ENCODE measurements around the gene QRICH1.

Gene QRICH1

DNA sequence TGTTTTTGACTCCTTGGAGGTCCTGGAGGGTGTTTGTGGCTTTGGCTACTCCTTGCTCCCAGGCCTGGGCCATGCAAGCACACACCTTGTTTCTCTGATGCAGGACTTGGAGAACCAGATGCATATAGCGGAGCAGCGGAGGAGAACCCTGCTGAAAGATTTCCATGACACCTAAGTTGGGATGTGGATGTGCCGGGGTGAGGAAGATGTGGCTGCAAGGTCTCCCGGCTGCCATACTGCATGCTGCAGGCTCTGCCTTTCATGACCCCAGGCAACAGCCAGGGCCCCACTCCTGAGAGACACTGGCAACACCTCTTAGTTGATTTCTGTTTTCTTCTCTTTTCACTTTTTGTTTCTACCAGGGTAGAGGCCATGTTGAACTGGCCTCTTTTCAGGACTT, 110.8 kb downstream of the QRICH1 start:
- DNase-seq (ENCODE audit: extremely low read depth, low read depth) = no peak
- no peak overlapping the region for H3K4me3 ChIP-seq (replicated peaks; ENCODE audit: low read depth, low read length)
- TF ChIP-seq, protein P1, sequence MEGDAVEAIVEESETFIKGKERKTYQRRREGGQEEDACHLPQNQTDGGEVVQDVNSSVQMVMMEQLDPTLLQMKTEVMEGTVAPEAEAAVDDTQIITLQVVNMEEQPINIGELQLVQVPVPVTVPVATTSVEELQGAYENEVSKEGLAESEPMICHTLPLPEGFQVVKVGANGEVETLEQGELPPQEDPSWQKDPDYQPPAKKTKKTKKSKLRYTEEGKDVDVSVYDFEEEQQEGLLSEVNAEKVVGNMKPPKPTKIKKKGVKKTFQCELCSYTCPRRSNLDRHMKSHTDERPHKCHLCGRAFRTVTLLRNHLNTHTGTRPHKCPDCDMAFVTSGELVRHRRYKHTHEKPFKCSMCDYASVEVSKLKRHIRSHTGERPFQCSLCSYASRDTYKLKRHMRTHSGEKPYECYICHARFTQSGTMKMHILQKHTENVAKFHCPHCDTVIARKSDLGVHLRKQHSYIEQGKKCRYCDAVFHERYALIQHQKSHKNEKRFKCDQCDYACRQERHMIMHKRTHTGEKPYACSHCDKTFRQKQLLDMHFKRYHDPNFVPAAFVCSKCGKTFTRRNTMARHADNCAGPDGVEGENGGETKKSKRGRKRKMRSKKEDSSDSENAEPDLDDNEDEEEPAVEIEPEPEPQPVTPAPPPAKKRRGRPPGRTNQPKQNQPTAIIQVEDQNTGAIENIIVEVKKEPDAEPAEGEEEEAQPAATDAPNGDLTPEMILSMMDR (IDR thresholded peaks at IDR 0.05; ENCODE audit: low read depth, low read length, missing control alignments) = no peak

DNA sequence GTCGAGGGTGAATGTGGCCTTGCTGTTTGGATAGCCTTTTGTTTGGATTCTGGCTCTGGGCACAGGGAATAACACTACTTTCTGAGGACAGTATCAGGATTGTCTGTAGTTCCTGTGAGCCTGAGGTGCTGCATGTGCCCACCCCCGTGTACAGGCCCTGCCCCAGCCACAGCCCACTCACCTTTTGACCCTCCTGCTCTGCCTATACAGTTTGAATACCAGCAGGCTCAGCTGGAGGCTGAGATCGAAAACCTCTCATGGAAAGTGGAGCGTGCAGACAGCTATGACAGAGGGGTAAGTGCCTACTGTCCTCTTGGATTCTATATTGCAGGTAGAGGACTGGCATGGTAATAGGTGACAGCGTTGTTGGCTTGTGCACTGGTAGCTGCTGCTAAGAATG, 111.2 kb downstream of the QRICH1 start:
- no peak for DNase-seq (ENCODE audit: extremely low read depth, low read depth)
- no peak overlapping the region for H3K4me3 ChIP-seq (replicated peaks; ENCODE audit: low read depth, low read length)
- TF ChIP-seq, protein P1 (IDR thresholded peaks at IDR 0.05; ENCODE audit: low read depth, low read length, missing control alignments) = no peak

DNA sequence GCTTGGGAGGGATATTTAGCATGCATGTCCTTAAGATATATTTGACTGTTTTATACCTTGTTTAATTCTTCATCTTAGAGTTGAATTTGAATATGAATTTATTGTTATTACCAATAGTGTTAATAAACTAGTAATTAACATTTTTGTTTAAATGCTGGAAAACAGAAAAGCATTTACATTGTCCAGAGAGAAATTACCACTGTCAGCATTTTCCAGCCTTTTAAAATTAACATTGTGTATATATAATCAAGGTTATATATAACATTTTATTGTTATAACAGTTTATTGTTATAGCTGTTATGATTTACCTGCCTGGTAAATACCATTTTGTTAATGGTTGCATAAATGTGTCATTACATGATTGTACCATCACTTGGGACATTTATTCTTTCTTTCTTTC, 111.9 kb downstream of the QRICH1 start:
- H3K4me3 ChIP-seq (replicated peaks; ENCODE audit: low read depth, low read length) = no peak overlapping the region
- DNase-seq (ENCODE audit: extremely low read depth, low read depth) = no peak
- TF ChIP-seq, protein P1 (IDR thresholded peaks at IDR 0.05; ENCODE audit: low read depth, low read length, missing control alignments) = no peak

DNA sequence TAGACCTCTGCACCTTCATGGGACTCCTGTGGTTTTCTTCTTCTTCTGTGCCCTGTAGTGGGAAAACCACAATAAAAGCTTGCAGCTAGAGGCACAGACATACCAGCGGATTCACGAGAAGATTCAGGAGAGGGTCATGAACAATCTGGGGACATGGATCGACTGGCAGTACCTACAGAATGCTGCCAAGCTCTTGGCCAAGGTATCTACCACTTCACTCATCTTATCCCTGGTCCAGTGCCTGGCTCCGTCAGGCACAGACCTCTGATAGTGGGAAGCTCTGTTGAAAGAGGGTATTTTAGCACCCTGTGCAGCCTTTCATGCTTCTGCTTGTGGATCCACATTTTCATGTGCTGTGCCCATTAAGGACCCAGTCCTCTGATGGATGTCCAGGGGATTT, 113.6 kb downstream of the QRICH1 start:
- no peak overlapping the region for H3K4me3 ChIP-seq (replicated peaks; ENCODE audit: low read depth, low read length)
- TF ChIP-seq, protein P1 (IDR thresholded peaks at IDR 0.05; ENCODE audit: low read depth, low read length, missing control alignments) = no peak
- DNase-seq (ENCODE audit: extremely low read depth, low read depth) = no peak
